Measurements from ENCODE around the gene WNT2B. TPM values are rescaled to one million over a fixed set of nuclear protein-coding genes. Genes with fewer than 3 reads are reported as not detected.

WNT2B gene
- total and polyA plus RNA-seq, 10 of the 15 experiments (the other 5 are each of a cell fraction or from before 2014, with no cell fraction given), result 0.02 to 1.1 (median 0.14) TPM

DNA sequence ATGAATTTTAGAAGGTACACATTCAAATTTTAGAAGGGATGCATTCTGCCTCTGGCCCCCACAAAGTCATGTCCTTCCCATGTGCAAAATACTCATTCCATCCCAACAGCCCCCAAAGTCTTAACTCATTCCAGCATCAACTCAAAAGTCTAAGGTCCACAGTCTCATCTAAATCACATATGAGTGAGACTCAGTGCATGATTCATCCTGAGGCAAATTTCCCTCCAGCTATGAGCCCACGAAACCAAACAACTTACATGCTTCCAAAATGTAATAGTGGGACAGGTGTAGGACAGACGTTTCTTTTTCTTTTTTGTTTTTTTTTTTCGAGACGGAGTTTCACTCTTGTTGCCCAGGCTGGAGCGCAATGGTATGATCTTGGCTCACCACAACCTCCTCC lies 12.5 kb upstream of the WNT2B start:
- no peak for ATAC-seq
- intact Hi-C loops (cut with micrococcal nuclease; ENCODE audit: unreplicated experiment), result no loop called here
- BruUV-seq (replicated peaks), result no TSS peak
- no peak overlapping the region for H3K9ac ChIP-seq (ENCODE audit: control insufficient read depth, insufficient read depth, low read length)
- H4K20me1 ChIP-seq (ENCODE audit: control insufficient read depth, insufficient read depth), result no peaks in the 10 kb centered on the region
- H2AFZ ChIP-seq (ENCODE audit: control insufficient read depth, low read depth, low read length), result no peak overlapping the region
- 9% methylated on average over 3 of the region's 5 CpGs for WGBS (ENCODE audit: insufficient coverage, insufficient replicate concordance, low lambda C conversion rate, missing lambda C conversion rate)
- POLR2A ChIA-PET, result interaction anchor here (0.5 kb wide), 1 partner anchor 139 kb away, joined by 3 read pairs; no protein-coding TSS in a partner anchor
- in situ Hi-C loops (cut with MboI), result no loop called here
- H3K4me3 ChIP-seq, result no peak overlapping the region
- no peaks in the 10 kb centered on the region for H3K4me1 ChIP-seq (ENCODE audit: control insufficient read depth, insufficient read depth, low read length)
- no peak overlapping the region for H3K4me2 ChIP-seq (ENCODE audit: control insufficient read depth, insufficient read depth)
- H3K9me3 ChIP-seq (replicated peaks; ENCODE audit: control insufficient read depth, insufficient read depth, low read length), result no peaks in the 10 kb centered on the region
- SMC1A ChIA-PET (ENCODE audit: uncharacterized antibody, unreplicated experiment), result interaction anchor here (1.8 kb wide), 1 partner anchor 117 kb away, joined by 4 read pairs; no protein-coding TSS in a partner anchor
- RAD21 ChIA-PET (ENCODE audit: unreplicated experiment), result no interaction called here
- no peak for TF ChIP-seq CBFB (IDR thresholded peaks at IDR 0.05; ENCODE audit: low read depth)
- no peak for TF ChIP-seq ZNF217 (IDR thresholded peaks at IDR 0.05)
- no peak for TF ChIP-seq SREBF2 (IDR thresholded peaks at IDR 0.05; ENCODE audit: low read length)
- no peak for TF ChIP-seq RELA (IDR thresholded peaks at IDR 0.05; ENCODE audit: borderline replicate concordance, partially characterized antibody)
- TF ChIP-seq MTA3 (IDR thresholded peaks at IDR 0.05; ENCODE audit: borderline replicate concordance, low read length), result no peak
- no peak for TF ChIP-seq HDAC2 (IDR thresholded peaks at IDR 0.05)
- no peak for TF ChIP-seq MEF2A (IDR thresholded peaks at IDR 0.05; ENCODE audit: insufficient read depth, low read depth, low read length)
- CTCF ChIA-PET, result interaction anchor here (1.0 kb wide), 1 partner anchor 212 kb away, joined by 3 read pairs; no protein-coding TSS in a partner anchor
- no peak overlapping the region for H3K27ac ChIP-seq (ENCODE audit: control insufficient read depth, insufficient read depth)
- H3K79me2 ChIP-seq (ENCODE audit: control insufficient read depth, insufficient read depth, low read length), result no peaks in the 10 kb centered on the region
- DNase-seq (ENCODE audit: low read depth, low spot score), result no peak
- H3K27me3 ChIP-seq (replicated peaks in 1 of 2; ENCODE audit: control insufficient read depth in 2 of 2, insufficient read depth in 2 of 2, low read length in 1 of 2), result no peaks in the 10 kb centered on the region
- H3K36me3 ChIP-seq (ENCODE audit: control insufficient read depth in 2 of 2, insufficient read depth in 2 of 2, low read length in 1 of 2), result no peaks in the 10 kb centered on the region
- FAIRE-seq, result no peak
